Cortex of kidney (tissue), 1 donor: ENCODE results near the gene RDH8.
"Not testable (repeated sequence)": the region's sequence is repeated elsewhere in the genome, so short reads cannot be mapped to it uniquely, and the experiment has no call there.

Experiments used
- DNase-seq: peaks from one replicate; lab custom pipeline; 2025; lab: John Stamatoyannopoulos, UW

RDH8 gene

DNA sequence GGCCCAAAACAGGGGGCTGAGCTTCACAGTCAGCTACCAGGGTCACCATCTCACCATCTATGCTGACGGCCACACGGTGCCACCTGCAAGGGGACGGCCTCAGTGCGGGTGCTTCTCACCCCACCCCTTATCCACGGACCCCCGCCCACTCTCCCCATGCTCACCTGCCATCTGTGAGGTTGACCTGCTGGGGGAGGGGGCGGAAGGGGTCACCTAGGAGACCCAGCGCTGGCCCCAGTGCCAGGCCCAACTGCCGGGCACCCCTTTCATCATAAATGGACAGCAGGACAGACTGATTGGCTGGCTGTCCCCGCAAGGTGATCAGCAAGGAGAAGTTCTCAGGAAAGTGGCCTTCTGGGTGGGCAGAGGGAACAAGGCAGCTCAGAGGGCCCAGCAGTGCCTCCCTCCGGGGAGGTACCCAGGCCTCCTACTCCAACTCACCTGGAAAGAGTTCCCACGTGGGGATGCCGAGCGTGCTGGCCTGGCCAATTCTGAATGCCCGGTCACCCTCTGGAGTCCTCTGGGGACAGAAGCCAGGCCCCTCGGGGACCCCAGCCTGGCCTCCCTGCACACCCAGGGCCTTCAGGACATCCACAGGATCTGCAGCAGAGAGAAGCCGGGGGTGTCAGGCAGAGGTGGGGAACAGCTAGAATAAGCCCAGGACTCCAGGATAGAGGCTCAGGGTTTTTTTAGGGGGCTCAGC is 7.5 kb upstream of the RDH8 start:
- DNase-seq = no peak

DNA sequence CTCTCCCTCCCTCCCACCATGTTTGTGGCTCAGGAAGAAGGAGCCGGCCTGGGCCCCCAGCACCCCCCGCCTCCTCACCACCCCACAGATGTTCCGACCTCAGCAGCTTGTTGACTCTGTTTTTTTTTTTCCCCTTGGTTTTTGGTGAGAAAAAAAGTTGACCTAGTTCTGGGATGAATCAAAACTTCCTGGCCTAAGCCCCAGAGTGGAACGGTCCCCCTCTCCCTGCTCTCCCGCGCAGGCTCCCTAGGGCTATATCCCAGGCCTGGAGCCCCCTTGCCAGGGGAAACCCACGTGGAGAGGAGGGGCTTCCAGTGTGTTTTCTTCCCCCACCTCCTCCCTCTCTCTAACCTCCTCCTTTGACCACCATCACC is 7.0 kb upstream of the RDH8 start:
- no peak for DNase-seq

DNA sequence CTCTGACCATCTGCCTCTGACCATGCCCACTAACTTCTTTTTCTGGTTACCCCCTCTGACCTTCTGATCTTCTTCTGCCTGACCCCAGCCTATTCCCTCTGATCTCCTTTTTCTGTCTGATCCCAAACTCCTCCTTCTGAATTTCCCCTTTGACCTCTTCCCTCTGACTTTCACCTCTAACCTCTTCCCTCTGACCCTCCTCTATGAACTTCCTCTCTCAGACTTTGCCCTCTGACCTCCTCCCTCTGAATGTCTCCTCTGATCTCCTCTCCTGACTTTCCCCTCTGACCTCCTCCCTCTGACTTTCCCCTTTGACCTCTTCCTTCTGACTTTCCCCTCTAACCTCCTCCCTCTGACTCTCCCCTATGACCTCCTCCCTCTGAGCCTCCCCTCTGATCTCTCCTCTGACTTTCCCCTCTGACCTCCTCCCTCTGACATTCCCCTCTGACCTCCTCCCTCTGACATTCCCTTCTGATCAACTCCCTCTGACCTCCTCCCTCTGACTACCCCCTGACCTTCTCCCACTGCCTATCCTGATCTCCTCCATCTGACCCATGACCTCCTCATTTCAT is 6.4 kb upstream of the RDH8 start:
- DNase-seq = no peak

DNA sequence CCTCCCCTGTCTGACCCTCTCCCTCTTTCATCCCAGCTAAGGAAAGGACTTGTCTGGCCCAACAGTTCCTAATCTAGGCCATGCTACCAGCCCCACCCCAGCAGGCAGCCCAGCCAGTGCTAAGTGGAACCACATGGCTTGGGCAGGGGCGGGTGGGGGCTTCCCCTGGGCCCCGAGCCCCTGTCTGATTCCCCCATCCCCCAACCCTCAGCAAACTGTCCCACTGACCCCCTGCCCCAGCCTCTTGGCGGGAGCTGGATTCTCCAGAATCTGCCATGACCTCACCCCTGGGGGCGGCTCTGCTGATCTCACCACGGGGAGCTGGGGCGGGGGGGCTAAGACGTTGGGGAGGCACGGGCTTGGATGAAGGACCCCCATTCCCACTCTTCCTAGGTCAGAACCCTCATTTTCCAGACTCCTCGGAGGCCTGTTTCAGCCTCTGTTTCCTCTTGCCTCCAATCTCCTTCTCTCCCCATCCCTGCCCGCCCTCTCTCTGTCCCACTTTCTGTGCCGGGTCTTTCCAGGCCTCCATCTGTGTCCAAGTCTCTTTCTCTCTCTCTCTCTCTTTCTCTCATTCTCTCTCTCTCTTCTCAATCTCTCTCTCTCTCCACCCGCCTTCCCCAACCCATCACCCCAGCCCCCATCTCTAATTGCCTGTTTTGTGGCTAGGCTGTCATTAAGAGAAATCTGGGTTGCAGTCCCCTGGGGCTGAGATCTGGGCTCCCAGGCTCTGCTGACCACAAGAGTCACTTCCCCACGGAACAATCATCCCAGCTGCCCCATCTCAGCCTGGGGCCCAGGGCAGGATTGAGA is 5.7 kb upstream of the RDH8 start:
- no peak for DNase-seq

DNA sequence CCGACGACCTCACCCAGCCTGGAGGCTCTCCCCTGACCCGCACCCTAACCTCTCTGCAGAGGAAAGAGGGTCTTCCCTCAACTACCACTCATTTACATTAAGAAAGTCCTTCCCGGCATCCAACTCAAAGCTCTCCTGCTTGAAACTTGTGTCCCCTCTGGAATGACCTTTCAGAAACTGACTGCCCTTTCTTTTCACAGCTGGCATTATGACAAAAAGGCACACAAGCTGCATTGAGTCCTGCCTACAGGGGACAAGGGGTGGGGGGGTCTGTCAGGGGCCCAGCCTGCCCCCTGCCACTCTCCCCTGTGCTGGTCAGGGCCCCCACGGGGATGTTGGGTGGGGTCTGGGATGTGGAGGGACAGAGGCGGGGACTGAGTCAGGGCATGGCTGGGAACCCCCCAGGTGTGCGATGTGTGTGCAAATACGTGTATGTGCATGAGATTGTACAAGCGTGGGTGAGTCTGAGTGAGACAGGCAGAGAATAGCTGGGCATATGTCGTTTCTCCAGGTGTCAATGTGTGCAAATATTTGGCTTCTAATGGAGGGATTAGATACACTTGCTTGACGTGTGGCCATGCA is 5.0 kb upstream of the RDH8 start:
- DNase-seq = no peak

- no peak for DNase-seq
These were observed 3.5 kb upstream of the RDH8 start for GRCh38 chr19:10009714-10010224.

- no peak for DNase-seq
These were observed 3.0 kb upstream of the RDH8 start, which contains the start of gene COL5A3 for GRCh38 chr19:10010247-10010691. TSS of gene COL5A3 (minus strand) at chr19:10010504. CDS start at chr19:10010385, 119 bp downstream.

GRCh38 chr19:10010939-10011338 is 2.3 kb upstream of the RDH8 start:
- no peak for DNase-seq

GRCh38 chr19:10011974-10012373 is 1.3 kb upstream of the RDH8 start:
- no peak for DNase-seq

DNA sequence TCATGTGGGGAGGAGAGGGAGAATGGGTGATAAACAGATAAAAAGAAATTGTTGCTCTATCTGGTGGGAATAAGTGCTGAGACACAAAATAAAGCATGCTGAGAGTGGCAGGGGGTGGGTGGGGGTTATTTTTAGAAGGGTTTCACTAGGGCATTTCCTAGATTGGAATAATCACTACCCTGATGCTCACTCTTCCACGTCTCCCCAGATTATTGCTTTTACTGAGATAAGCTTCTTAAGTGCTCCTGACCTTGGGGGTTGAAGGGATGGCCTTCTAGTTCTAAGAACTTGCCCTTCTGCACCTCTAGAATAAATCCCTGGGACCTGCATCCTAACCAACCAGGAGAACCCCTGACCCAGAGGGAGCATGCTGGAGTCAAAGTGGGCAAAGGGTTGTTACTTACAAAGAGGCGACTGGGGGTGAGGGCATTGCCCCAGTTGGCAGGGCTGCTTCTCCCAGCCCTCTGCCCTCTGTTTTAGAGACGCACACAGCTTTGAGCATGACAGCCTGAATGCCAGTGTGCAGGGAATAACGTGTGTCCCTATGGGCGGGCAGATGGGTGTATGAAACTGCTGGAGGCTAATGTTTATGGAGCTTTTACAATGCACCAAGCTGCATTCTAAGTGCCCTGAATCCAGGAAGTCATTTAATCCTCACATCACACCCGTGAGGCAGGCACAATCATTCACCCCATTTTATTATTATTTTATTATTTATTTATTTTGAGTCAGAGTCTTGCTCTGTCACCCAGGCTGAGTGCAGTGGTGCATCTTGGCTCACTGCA is 743 bp downstream of the RDH8 start:
- no peak for DNase-seq

- DNase-seq = no peak
These were observed 5.0 kb downstream of the RDH8 start for GRCh38 chr19:10018263-10018662.

- no peak for DNase-seq
These were observed 5.5 kb downstream of the RDH8 start for GRCh38 chr19:10018786-10019185.

GRCh38 chr19:10019246-10019645 is 6.0 kb downstream of the RDH8 start:
- DNase-seq = no peak

DNA sequence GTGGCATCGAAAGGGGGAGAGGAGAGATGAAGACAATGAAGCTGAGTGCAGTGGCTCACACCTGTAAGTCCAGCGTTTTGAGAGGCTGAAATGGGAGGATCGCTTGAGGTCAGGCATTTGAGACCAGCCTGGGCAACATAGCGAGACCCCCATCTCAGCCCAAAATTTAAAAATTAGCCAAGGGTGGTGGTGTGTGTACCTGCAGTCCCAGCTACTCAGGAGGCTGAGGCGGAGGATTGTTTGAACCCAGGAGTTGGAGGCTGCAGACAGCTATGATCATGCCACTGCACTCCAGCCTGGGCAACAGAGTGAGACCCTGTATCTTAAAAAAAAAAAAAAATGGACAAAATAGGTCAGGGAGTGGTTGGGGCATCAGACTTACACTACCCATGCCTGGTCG is 7.6 kb downstream of the RDH8 start:
- DNase-seq = no peak

DNA sequence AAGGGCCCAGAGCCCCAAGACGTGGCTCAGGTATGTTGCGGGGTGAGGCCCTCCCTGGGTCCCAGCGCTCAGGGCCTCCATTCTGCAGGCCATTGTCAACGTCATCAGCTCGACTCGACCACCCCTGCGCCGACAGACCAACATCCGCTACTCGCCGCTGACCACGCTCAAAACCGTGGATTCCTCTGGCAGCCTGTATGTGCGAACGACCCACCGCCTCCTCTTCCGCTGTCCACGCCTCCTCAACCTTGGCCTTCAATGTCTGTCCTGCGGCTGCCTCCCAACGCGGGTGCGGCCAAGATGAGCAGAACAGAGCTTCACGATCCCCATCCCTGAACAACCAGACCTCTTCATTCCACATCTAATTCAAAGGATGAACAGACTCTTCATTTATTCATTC is 8.2 kb downstream of the RDH8 start:
- DNase-seq = no peak

DNA sequence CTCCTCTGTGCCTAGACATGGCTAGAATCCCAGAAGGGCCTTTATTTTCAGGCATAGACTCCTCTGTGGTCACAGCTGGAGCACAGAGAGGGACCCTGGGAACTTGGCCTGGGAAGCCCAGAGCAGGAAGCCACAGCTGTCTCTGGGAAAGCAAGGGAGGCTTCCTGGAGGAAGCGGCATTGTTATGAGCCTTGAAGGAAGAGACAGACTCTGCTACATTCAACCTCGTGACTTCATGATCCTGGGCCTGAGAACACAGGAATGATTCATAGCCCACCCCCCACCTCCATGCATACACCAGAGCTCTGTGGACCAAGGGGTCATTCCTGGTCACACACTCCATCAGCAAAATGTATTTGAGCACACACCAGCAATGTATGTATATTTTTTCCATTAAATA is 8.6 kb downstream of the RDH8 start:
- no peak for DNase-seq

GRCh38 chr19:10023096-10023495 is 9.8 kb downstream of the RDH8 start:
- not testable (repeated sequence) for DNase-seq

GRCh38 chr19:10026744-10027143 is 13.5 kb downstream of the RDH8 start:
- no peak for DNase-seq

DNA sequence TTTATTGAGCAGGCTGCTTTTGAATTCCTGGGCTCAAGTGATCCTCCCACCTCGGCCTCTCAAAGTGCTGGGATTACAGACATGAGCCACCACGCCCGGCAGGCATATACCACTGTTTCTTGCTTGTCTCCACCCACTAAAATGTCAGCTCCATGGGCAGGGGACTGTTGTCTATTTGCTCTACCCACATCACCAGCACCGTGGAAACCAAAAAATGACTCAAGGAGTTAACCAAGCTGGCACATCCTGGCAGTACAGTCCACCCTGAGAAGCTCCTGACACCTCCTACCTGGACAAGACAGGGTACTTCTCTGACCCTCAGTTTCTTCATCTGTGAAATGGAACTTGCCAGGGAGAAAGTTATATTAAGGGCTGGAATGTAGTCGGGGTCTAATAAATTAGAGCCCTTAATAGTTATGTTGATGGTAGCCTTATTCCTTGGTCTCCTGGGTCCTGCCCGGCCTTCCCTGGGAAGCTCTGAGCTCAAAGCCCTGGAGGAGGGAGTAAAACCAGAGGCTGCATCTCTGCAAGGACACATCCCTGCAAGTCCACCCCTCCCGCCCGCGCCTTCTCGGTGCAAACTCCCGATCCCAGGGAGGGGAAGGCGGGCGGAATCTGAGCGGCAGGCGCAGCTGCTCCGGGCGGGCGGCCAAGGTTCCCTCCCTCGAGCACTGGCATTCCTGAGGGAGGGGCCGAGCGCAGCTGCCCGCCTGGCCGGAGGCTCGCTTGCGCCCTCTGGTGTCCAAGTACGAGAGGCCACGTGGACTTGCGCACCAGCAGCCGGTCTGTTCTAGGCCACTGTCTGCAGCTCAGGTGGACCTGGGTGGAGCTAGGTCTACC is 14.1 kb downstream of the RDH8 start:
- peak; percentile 27 for DNase-seq

GRCh38 chr19:10033614-10034013 is 20.3 kb downstream of the RDH8 start:
- no peak for DNase-seq

- DNase-seq = no peak
These were observed 23.4 kb downstream of the RDH8 start for GRCh38 chr19:10036601-10037071.
